ENCODE results near the gene KLHL33.

Gene KLHL33

GRCh38 chr14:20379743-20380142, 56.2 kb downstream of the KLHL33 start:
- no peaks in the 10 kb centered on the region for H3K4me1 ChIP-seq
- H3K27me3 ChIP-seq: no peaks in the 10 kb centered on the region
- no peak overlapping the region for H3K27ac ChIP-seq
- H3K9me3 ChIP-seq: no peaks in the 10 kb centered on the region
- H3K36me3 ChIP-seq: peaks cover 92 to 100% (median 99%) of the 10 kb centered on the region in 3 donors
- intact Hi-C loops (cut with DNase I; ENCODE audit: low total_unique reads): no loop called here
- H3K4me3 ChIP-seq: no peak overlapping the region
- DNase-seq: no peak
- TF ChIP-seq CTCF (IDR thresholded peaks at IDR 0.05): no peak

- no peak overlapping the region for H3K4me3 ChIP-seq
- intact Hi-C loops (cut with DNase I; ENCODE audit: low total_unique reads): no loop called here
- H3K36me3 ChIP-seq: peaks cover 93 to 100% (median 99%) of the 10 kb centered on the region in 3 donors
- H3K9me3 ChIP-seq: no peaks in the 10 kb centered on the region
- no peak for DNase-seq
- no peaks in the 10 kb centered on the region for H3K4me1 ChIP-seq
- no peak overlapping the region for H3K27ac ChIP-seq
- no peaks in the 10 kb centered on the region for H3K27me3 ChIP-seq
- TF ChIP-seq CTCF (IDR thresholded peaks at IDR 0.05): no peak
These were observed 58.8 kb downstream of the KLHL33 start for GRCh38 chr14:20377171-20377570.

- intact Hi-C loops (cut with DNase I; ENCODE audit: low total_unique reads): no loop called here
- H3K27me3 ChIP-seq: no peaks in the 10 kb centered on the region
- no peaks in the 10 kb centered on the region for H3K9me3 ChIP-seq
- no peak for DNase-seq
- no peak overlapping the region for H3K27ac ChIP-seq
- no peak for TF ChIP-seq CTCF (IDR thresholded peaks at IDR 0.05)
- H3K4me1 ChIP-seq: no peaks in the 10 kb centered on the region
- no peak overlapping the region for H3K4me3 ChIP-seq
- peaks cover 92 to 100% (median 99%) of the 10 kb centered on the region in 3 donors for H3K36me3 ChIP-seq
These were observed 59.8 kb downstream of the KLHL33 start for GRCh38 chr14:20376071-20376588.
